Astrocyte (in vitro differentiated cells and primary cell): ENCODE measurements around the gene NUP153. TPM values are rescaled to one million over a fixed set of nuclear protein-coding genes. Genes with fewer than 3 reads are reported as not detected.

Source experiments
- DNase-seq: peaks from one replicate; pipeline ENCODE4 v3.0.0-alpha.2; 2010; ENCODE audit warnings: low read depth
- FAIRE-seq: peaks from 2 replicates; lab custom pipeline; 2011; peaks lifted over from hg19 to GRCh38; lab: Jason Lieb, UNC
- H2AFZ ChIP-seq: 2 replicates; pipeline ENCODE4 v1.6.0; 2012; ENCODE audit warnings: low read depth, low read length, inconsistent platforms
- H3K27ac ChIP-seq: 2 replicates; pipeline ENCODE4 v1.5.1; 2011; ENCODE audit warnings: low read depth, low read length, inconsistent platforms
- H3K27me3 ChIP-seq: 2 replicates; pipeline ENCODE4 v1.6.0; 2011; ENCODE audit warnings: low read length, inconsistent platforms; ENCODE audit not compliant: insufficient read depth
- H3K36me3 ChIP-seq: 2 replicates; pipeline ENCODE4 v1.5.1; 2011; ENCODE audit warnings: low read length, inconsistent platforms; ENCODE audit not compliant: insufficient read depth
- H3K4me1 ChIP-seq: 2 replicates; pipeline ENCODE4 v1.5.1; 2011; ENCODE audit warnings: low read length, inconsistent platforms; ENCODE audit not compliant: insufficient read depth
- H3K4me2 ChIP-seq: 2 replicates; pipeline ENCODE4 v1.6.0; 2012; ENCODE audit warnings: low read length, inconsistent platforms
- H3K4me3 ChIP-seq: 2 replicates; pipeline ENCODE4 v1.5.1; 2011; ENCODE audit warnings: low read depth, mild to moderate bottlenecking, low read length, inconsistent platforms; ENCODE audit not compliant: insufficient read depth
- H3K79me2 ChIP-seq: 2 replicates; pipeline ENCODE4 v1.6.0; 2012; ENCODE audit warnings: mild to moderate bottlenecking, low read length, inconsistent platforms; ENCODE audit not compliant: insufficient read depth
- H3K9ac ChIP-seq: 2 replicates; pipeline ENCODE4 v1.6.0; 2012; ENCODE audit warnings: mild to moderate bottlenecking, low read length, inconsistent platforms
- H3K9me3 ChIP-seq: 2 replicates; pipeline ENCODE4 v1.5.1; 2012; ENCODE audit warnings: low read depth, mild to moderate bottlenecking, low read length, inconsistent platforms; ENCODE audit not compliant: insufficient read depth
- H4K20me1 ChIP-seq: 2 replicates; pipeline ENCODE4 v1.6.0; 2012; ENCODE audit warnings: low read length, inconsistent platforms; ENCODE audit not compliant: insufficient read depth
- H3K27ac Mint-ChIP-seq: one replicate; pipeline ENCODE4 v1.8.0; 2021; ENCODE audit warnings: mild to moderate bottlenecking, mixed read lengths; ENCODE audit not compliant: unreplicated experiment
- H3K27me3 Mint-ChIP-seq: one replicate; pipeline ENCODE4 v1.8.0; 2021; ENCODE audit warnings: low read depth, mixed read lengths; ENCODE audit not compliant: unreplicated experiment
- H3K36me3 Mint-ChIP-seq: one replicate; pipeline ENCODE4 v1.8.0; 2021; ENCODE audit warnings: low read depth, mixed read lengths; ENCODE audit not compliant: unreplicated experiment
- H3K4me1 Mint-ChIP-seq: one replicate; pipeline ENCODE4 v1.8.0; 2021; ENCODE audit warnings: low read depth, mixed read lengths; ENCODE audit not compliant: unreplicated experiment
- H3K4me3 Mint-ChIP-seq: one replicate; pipeline ENCODE4 v1.8.0; 2021; ENCODE audit warnings: mild to moderate bottlenecking, moderate library complexity, mixed read lengths; ENCODE audit not compliant: unreplicated experiment
- H3K9me3 Mint-ChIP-seq: one replicate; pipeline ENCODE4 v1.8.0; 2021; ENCODE audit warnings: mild to moderate bottlenecking, mixed read lengths; ENCODE audit not compliant: unreplicated experiment
- CTCF ChIP-seq: IDR thresholded peaks from 2 replicates; pipeline ENCODE4 v1.5.1; 2011; ENCODE audit warnings: low read depth, mild to moderate bottlenecking, inconsistent platforms, low read length, moderate library complexity; ENCODE audit not compliant: insufficient read depth
- EZH2 ChIP-seq: IDR thresholded peaks from 2 replicates; pipeline ENCODE4 v1.6.1; 2012; ENCODE audit warnings: mild to moderate bottlenecking, low read length, inconsistent platforms; ENCODE audit not compliant: insufficient read depth
- total RNA-seq: library from RNA; stranded (reverse); gene quantifications from 2 replicates; pipeline ENCODE4 v1.2.1, GENCODE V29; 2021

Gene NUP153
- total RNA-seq, 1 donor from 2014 or later: 51.6 TPM

GRCh38 chr6:17602888-17603287 lies 103.8 kb downstream of the NUP153 start:
- Mint-ChIP-seq H3K36me3 (no peaks in the 10 kb centered on the region), H3K4me3 (no peak overlapping the region), H3K9me3 (no peaks in the 10 kb centered on the region), H3K27me3 (no peaks in the 10 kb centered on the region), H3K27ac (no peak overlapping the region), H3K4me1 (no peaks in the 10 kb centered on the region)
- Histone ChIP-seq H2AFZ (no peak overlapping the region), H3K4me3 (no peak overlapping the region), H3K36me3 (peaks cover 3% of the 10 kb centered on the region), H3K9ac (no peak overlapping the region), H3K4me2 (no peak overlapping the region), H3K79me2 (peaks cover 16% of the 10 kb centered on the region), H3K27me3 (no peaks in the 10 kb centered on the region), H3K27ac (no peak overlapping the region), H3K4me1 (peaks cover 7% of the 10 kb centered on the region), H3K9me3 (no peaks in the 10 kb centered on the region), H4K20me1 (peaks cover 3% of the 10 kb centered on the region)
- TF ChIP-seq EZH2 (no peak), CTCF (no peak)
- FAIRE-seq (no peak), DNase-seq (no peak)

GRCh38 chr6:17601386-17601703 lies 105.4 kb downstream of the NUP153 start:
- Histone ChIP-seq H3K4me2 (peak overlapping the region; percentile 95), H3K79me2 (peaks cover 16% of the 10 kb centered on the region), H3K27me3 (no peaks in the 10 kb centered on the region), H3K9me3 (no peaks in the 10 kb centered on the region), H3K4me1 (peaks cover 7% of the 10 kb centered on the region), H4K20me1 (peaks cover 3% of the 10 kb centered on the region), H3K36me3 (no peaks in the 10 kb centered on the region), H2AFZ (peak overlapping the region; percentile 98), H3K4me3 (peak overlapping the region; percentile 76), H3K9ac (peak overlapping the region; percentile 79), H3K27ac (no peak overlapping the region)
- DNase-seq: no peak
- H3K4me3 Mint-ChIP-seq: peak overlapping the region; percentile 84
- H3K27ac Mint-ChIP-seq: peak overlapping the region; percentile 30
- TF ChIP-seq CTCF (no peak), EZH2 (no peak)
- H3K36me3 Mint-ChIP-seq: no peaks in the 10 kb centered on the region
- H3K4me1 Mint-ChIP-seq: no peaks in the 10 kb centered on the region
- no peaks in the 10 kb centered on the region for H3K9me3 Mint-ChIP-seq
- H3K27me3 Mint-ChIP-seq: no peaks in the 10 kb centered on the region
- FAIRE-seq: no peak

GRCh38 chr6:17600527-17601385 lies 106.0 kb downstream of the NUP153 start:
- H2AFZ ChIP-seq: peak overlapping the region; percentile 98
- no peaks in the 10 kb centered on the region for H3K36me3 ChIP-seq
- peak overlapping the region; percentile 79 for H3K9ac ChIP-seq
- no peaks in the 10 kb centered on the region for H3K9me3 Mint-ChIP-seq
- H3K4me3 Mint-ChIP-seq: peak overlapping the region; percentile 84
- H3K79me2 ChIP-seq: peaks cover 16% of the 10 kb centered on the region
- H3K4me1 Mint-ChIP-seq: no peaks in the 10 kb centered on the region
- no peaks in the 10 kb centered on the region for H3K27me3 Mint-ChIP-seq
- no peak for DNase-seq
- no peak for FAIRE-seq
- no peaks in the 10 kb centered on the region for H3K27me3 ChIP-seq
- peak overlapping the region; percentile 76 for H3K4me3 ChIP-seq
- peaks cover 3% of the 10 kb centered on the region for H4K20me1 ChIP-seq
- peaks cover 7% of the 10 kb centered on the region for H3K4me1 ChIP-seq
- peak overlapping the region; percentile 69 for H3K27ac ChIP-seq
- no peaks in the 10 kb centered on the region for H3K36me3 Mint-ChIP-seq
- TF ChIP-seq EZH2 (no peak), CTCF (no peak)
- H3K27ac Mint-ChIP-seq: peak overlapping the region; percentile 30
- H3K4me2 ChIP-seq: peak overlapping the region; percentile 95
- H3K9me3 ChIP-seq: no peaks in the 10 kb centered on the region
